Kidney (tissue), 14 donors: ENCODE results near the gene GRIA4. TPM values are rescaled to one million over a fixed set of nuclear protein-coding genes. Genes with fewer than 3 reads are reported as not detected.

Experiments
- DNase-seq, 5 donors: peaks; one replicate each; pipeline ENCODE4 v3.0.0-alpha.2; 2013 to 2020
- FAIRE-seq: peaks from 2 replicates; lab custom pipeline; 2012; peaks lifted over from hg19 to GRCh38; lab: Jason Lieb, UNC
- H3K27ac ChIP-seq, 2 donors: one replicate each; pipeline ENCODE4 v1.7.0; 2013; ENCODE audit warnings: low read depth in 2 of 2, low read length in 2 of 2, inconsistent platforms in 1 of 2
- H3K27me3 ChIP-seq: one replicate; pipeline ENCODE4 v1.7.1; 2013; ENCODE audit warnings: low read length, inconsistent platforms; ENCODE audit not compliant: control insufficient read depth, insufficient read depth
- H3K36me3 ChIP-seq, 3 donors: one replicate each; pipeline versions ENCODE4 v1.7.0 to v1.7.1; 2013; ENCODE audit warnings: low read length in 3 of 3, control low read depth in 1 of 3, inconsistent platforms in 1 of 3; ENCODE audit not compliant: insufficient read depth in 3 of 3, control insufficient read depth in 2 of 3
- H3K4me1 ChIP-seq, 3 donors: one replicate each; pipeline versions ENCODE4 v1.7.0 to v1.7.1; 2013; ENCODE audit warnings: low read length in 3 of 3, inconsistent platforms in 1 of 3, low read depth in 1 of 3; ENCODE audit not compliant: control insufficient read depth in 2 of 3, insufficient read depth in 2 of 3
- H3K4me3 ChIP-seq, 3 donors: one replicate each; pipeline versions ENCODE4 v1.7.0 to v1.8.1; 2013; ENCODE audit warnings: low read length in 3 of 3, control low read depth in 1 of 3, inconsistent platforms in 1 of 3
- H3K9ac ChIP-seq, 3 donors: one replicate each; pipeline versions ENCODE4 v1.7.0 to v1.7.1; 2013; ENCODE audit warnings: low read length in 3 of 3, control low read depth in 1 of 3, inconsistent platforms in 1 of 3
- H3K9me3 ChIP-seq, 3 donors: one replicate each; pipeline versions ENCODE4 v1.7.0 to v1.7.1; 2013; ENCODE audit warnings: low read length in 3 of 3, control low read depth in 1 of 3, inconsistent platforms in 1 of 3; ENCODE audit not compliant: control insufficient read depth in 2 of 3, insufficient read depth in 1 of 3
- intact Hi-C: fragments of 100-400 bp; cut with DNase I; formaldehyde crosslinking; loops from one replicate; pipeline ENCODE4 v1.11.1; 2022
- polyA plus RNA-seq: library from polyadenylated mRNA; stranded (reverse); fragments of 350-450 nt; fragmentation: Illumina TruSeq; extraction: RNeasy Lipid Tissue Mini Kit (QIAGEN cat#74804); gene quantifications from one replicate; pipeline ENCODE4 v1.2.3, GENCODE V29; 2014; ENCODE audit warnings: low read depth, low replicate concordance; ENCODE audit not compliant: insufficient read depth
- total RNA-seq: library from RNA; stranded (reverse); fragmentation: NEBNext Ultra II Directional; extraction: Animal tissue kit (Norgen Biotek cat#: 25700); gene quantifications from one replicate; pipeline ENCODE4 v1.2.1, GENCODE V29; 2021
- TF ChIP-seq, protein P1 (sequence below): IDR thresholded peaks from 3 replicates; pipeline ENCODE4 v1.5.1; 2012; ENCODE audit warnings: mild to moderate bottlenecking, moderate library complexity, borderline replicate concordance; ENCODE audit not compliant: insufficient read depth; ENCODE audit errors: extremely low read depth
- donor health status: control.
- donor health status: control.
- donor health status: control.
- donor health status: control.
- donor health status: control.
- donor health status: DM: yes; HTN: yes; CAD: no.
- donor health status: Normal renal cell carcinoma (clear cell type).

Gene GRIA4
- total and polyA plus RNA-seq, 2 donors from 2014 or later = 0.45 TPM; not detected in 1

- Histone ChIP-seq H3K4me1 (no peaks in the 10 kb centered on the region), H3K36me3 (no peaks in the 10 kb centered on the region), H3K9ac (no peak overlapping the region), H3K27me3 (no peaks in the 10 kb centered on the region), H3K27ac (no peak overlapping the region), H3K4me3 (no peak overlapping the region), H3K9me3 (peaks cover 0 to 2% (median 0%) of the 10 kb centered on the region in 3 donors)
- intact Hi-C loops = no loop called here
- FAIRE-seq = no peak
- TF ChIP-seq, protein P1, sequence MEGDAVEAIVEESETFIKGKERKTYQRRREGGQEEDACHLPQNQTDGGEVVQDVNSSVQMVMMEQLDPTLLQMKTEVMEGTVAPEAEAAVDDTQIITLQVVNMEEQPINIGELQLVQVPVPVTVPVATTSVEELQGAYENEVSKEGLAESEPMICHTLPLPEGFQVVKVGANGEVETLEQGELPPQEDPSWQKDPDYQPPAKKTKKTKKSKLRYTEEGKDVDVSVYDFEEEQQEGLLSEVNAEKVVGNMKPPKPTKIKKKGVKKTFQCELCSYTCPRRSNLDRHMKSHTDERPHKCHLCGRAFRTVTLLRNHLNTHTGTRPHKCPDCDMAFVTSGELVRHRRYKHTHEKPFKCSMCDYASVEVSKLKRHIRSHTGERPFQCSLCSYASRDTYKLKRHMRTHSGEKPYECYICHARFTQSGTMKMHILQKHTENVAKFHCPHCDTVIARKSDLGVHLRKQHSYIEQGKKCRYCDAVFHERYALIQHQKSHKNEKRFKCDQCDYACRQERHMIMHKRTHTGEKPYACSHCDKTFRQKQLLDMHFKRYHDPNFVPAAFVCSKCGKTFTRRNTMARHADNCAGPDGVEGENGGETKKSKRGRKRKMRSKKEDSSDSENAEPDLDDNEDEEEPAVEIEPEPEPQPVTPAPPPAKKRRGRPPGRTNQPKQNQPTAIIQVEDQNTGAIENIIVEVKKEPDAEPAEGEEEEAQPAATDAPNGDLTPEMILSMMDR = no peak
- no peak for DNase-seq
Measured at GRCh38 chr11:105589346-105589745, 20.5 kb upstream of the GRIA4 start.

DNA sequence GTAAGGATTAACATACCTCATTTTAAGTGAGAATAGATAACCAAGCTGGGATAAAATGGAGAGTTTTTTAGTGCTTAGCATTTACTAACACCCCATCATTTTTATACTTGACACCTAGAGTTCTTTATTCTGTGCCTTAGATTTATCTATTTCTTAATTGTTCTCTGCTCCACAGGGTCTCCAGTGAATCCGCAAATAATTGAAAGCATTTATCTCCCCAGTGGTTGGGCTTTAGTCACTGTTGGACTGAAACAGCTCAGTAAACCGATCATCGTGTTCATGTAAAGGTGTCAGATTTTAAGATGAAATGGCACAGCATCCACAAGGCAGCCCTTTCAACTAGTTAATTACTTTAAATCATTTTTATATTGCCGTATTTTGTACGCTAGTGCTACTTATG is 17.8 kb upstream of the GRIA4 start:
- no peaks in the 10 kb centered on the region for H3K27me3 ChIP-seq
- H3K36me3 ChIP-seq = no peaks in the 10 kb centered on the region
- intact Hi-C loops = no loop called here
- FAIRE-seq (no peak), DNase-seq (no peak)
- H3K27ac ChIP-seq = no peak overlapping the region
- H3K4me1 ChIP-seq = no peaks in the 10 kb centered on the region
- H3K9me3 ChIP-seq = no peaks in the 10 kb centered on the region
- TF ChIP-seq, protein P1 = no peak
- no peak overlapping the region for H3K9ac ChIP-seq
- no peak overlapping the region for H3K4me3 ChIP-seq

- no peaks in the 10 kb centered on the region for H3K27me3 ChIP-seq
Measured at GRCh38 chr11:105598371-105598770, 11.5 kb upstream of the GRIA4 start.

DNA sequence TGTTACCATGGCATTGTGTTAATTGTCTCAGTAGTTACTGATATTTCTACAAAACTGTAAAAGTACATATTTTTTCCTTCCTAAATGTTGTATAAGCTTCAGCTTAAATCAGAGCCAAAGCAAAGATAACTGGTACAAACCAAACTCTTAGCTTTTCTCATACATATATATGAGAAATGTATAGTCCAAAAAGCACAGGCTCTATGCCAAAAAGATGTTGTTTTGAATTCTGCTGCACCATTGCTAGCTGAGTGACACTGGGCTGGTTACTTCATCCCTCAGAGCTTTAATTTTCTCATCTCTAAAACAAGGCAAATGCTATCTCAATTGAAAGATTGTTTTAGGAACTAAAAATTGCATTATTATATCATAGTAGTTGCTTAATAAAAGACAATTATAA is 6.7 kb upstream of the GRIA4 start:
- FAIRE-seq = no peak
- intact Hi-C loops = no loop called here
- DNase-seq = no peak
- H3K9ac ChIP-seq = no peak overlapping the region
- no peaks in the 10 kb centered on the region for H3K9me3 ChIP-seq
- H3K27ac ChIP-seq = no peak overlapping the region
- H3K4me3 ChIP-seq = no peak overlapping the region
- no peaks in the 10 kb centered on the region for H3K36me3 ChIP-seq
- no peaks in the 10 kb centered on the region for H3K27me3 ChIP-seq
- no peaks in the 10 kb centered on the region for H3K4me1 ChIP-seq
- TF ChIP-seq, protein P1 = no peak

More at GRCh38 chr11:105598371-105598770, 11.5 kb upstream of the GRIA4 start:
- no peaks in the 10 kb centered on the region for H3K36me3 ChIP-seq
- FAIRE-seq = no peak
- H3K4me1 ChIP-seq = no peaks in the 10 kb centered on the region
- no peak overlapping the region for H3K27ac ChIP-seq
- H3K9ac ChIP-seq = no peak overlapping the region
- DNase-seq = no peak
- intact Hi-C loops = no loop called here
- TF ChIP-seq, protein P1 = no peak
- H3K4me3 ChIP-seq = no peak overlapping the region
- H3K9me3 ChIP-seq = no peaks in the 10 kb centered on the region
